AG04449 (cell line): ENCODE data around the gene KIF18B.

Source experiments
- CTCF ChIA-PET: fragments of 350-600 bp; formaldehyde crosslinking; extraction: SDS; loops from one replicate; lab custom pipeline; 2021; ENCODE audit warnings: antibody characterized with exemption; lab: Yijun Ruan, JAX
- POLR2A ChIA-PET: fragments of 400-600, 350-600 bp; formaldehyde crosslinking; extraction: SDS; loops from one replicate; lab custom pipeline; 2020; ENCODE audit warnings: antibody characterized with exemption, inconsistent platforms; lab: Yijun Ruan, JAX
- DNase-seq: peaks from one replicate; pipeline ENCODE4 v3.0.0-alpha.2; 2010; ENCODE audit warnings: low read depth, low spot score
- H3K4me3 ChIP-seq: 2 replicates; pipeline ENCODE4 v1.5.1; 2011; ENCODE audit warnings: low read depth, mild to moderate bottlenecking, control low read depth, low read length
- CTCF ChIP-seq: IDR thresholded peaks from one replicate; pipeline ENCODE4 v1.5.1; 2011; ENCODE audit warnings: mild to moderate bottlenecking, moderate library complexity, low read length, control low read depth, inconsistent platforms; ENCODE audit not compliant: insufficient read depth; ENCODE audit errors: missing control alignments

The KIF18B gene

GRCh38 chr17:44979426-44979995 lies 31.9 kb upstream of the KIF18B start:
- TF ChIP-seq CTCF = no peak
- DNase-seq = no peak
- CTCF ChIA-PET = interaction anchor here (1.0 to 1.1 kb wide), 2 partner anchors 14 to 42 kb away, joined by 3 read pairs; no protein-coding TSS in a partner anchor
- H3K4me3 ChIP-seq = no peak overlapping the region
- POLR2A ChIA-PET = no interaction called here

- no peak for DNase-seq
- no peak for TF ChIP-seq CTCF
- POLR2A ChIA-PET = no interaction called here
- CTCF ChIA-PET = interaction anchor here (1.0 to 1.1 kb wide), 2 partner anchors 15 to 43 kb away, joined by 3 read pairs; no protein-coding TSS in a partner anchor
- no peak overlapping the region for H3K4me3 ChIP-seq
These were observed 31.2 kb upstream of the KIF18B start for GRCh38 chr17:44978807-44979206.

- no peak for TF ChIP-seq CTCF
- CTCF ChIA-PET = interaction anchor here (0.9 to 1.5 kb wide), 5 partner anchors 14 to 156 kb away, joined by 3 read pairs; no protein-coding TSS in a partner anchor
- no peak overlapping the region for H3K4me3 ChIP-seq
- no peak for DNase-seq
- POLR2A ChIA-PET = no interaction called here
These were observed 30.4 kb upstream of the KIF18B start for GRCh38 chr17:44977814-44978550.

GRCh38 chr17:44977065-44977464 lies 29.5 kb upstream of the KIF18B start:
- DNase-seq = no peak
- TF ChIP-seq CTCF = no peak
- ChIA-PET POLR2A (no interaction called here), CTCF (interaction anchor here (0.9 to 1.5 kb wide), 6 partner anchors 15 to 158 kb away, joined by 3 read pairs; partner anchors contain the start of gene ACBD4)
- no peak overlapping the region for H3K4me3 ChIP-seq

- no peak for DNase-seq
- no peak for TF ChIP-seq CTCF
- ChIA-PET CTCF (interaction anchor here (0.9 to 1.5 kb wide), 2 partner anchors 27 to 46 kb away, joined by 3 read pairs; no protein-coding TSS in a partner anchor), POLR2A (interaction anchor here (1.3 kb wide), 1 partner anchor 44 kb away, joined by 3 read pairs; no protein-coding TSS in a partner anchor)
- H3K4me3 ChIP-seq = no peak overlapping the region
These were observed 28.6 kb upstream of the KIF18B start for GRCh38 chr17:44976206-44976605.

- no peak for TF ChIP-seq CTCF
- no peak overlapping the region for H3K4me3 ChIP-seq
- ChIA-PET POLR2A (no interaction called here), CTCF (interaction anchor here (1.2 kb wide), 1 partner anchor 47 kb away, joined by 3 read pairs; no protein-coding TSS in a partner anchor)
- DNase-seq = no peak
These were observed 25.4 kb upstream of the KIF18B start for GRCh38 chr17:44972953-44973352.
